NCI-H1417 (cell line): ENCODE data around the gene CDH4.
A peak's percentile ranks its signal among the peaks of the same experiment; 100 is the strongest.
"Not testable (repeated sequence)": the region's sequence is repeated elsewhere in the genome, so short reads cannot be mapped to it uniquely, and the experiment has no call there.

ENCODE experiments used
- DNase-seq, 3 experiments: peaks; one replicate each; lab custom pipeline; 2025; lab: John Stamatoyannopoulos, UW

CDH4 gene

GRCh38 chr20:61387204-61387953 lies 135.3 kb downstream of the CDH4 start:
- peak in 2 of 3 experiments; percentile 18 to 67 for DNase-seq

GRCh38 chr20:61387954-61388348 lies 135.9 kb downstream of the CDH4 start:
- no peak for DNase-seq

- no peak for DNase-seq
These were observed 137.0 kb downstream of the CDH4 start for GRCh38 chr20:61389077-61389476.

GRCh38 chr20:61391185-61391584 lies 139.1 kb downstream of the CDH4 start:
- no peak for DNase-seq

GRCh38 chr20:61391812-61392520 lies 139.9 kb downstream of the CDH4 start:
- DNase-seq, result no peak

- DNase-seq, result no peak
These were observed 142.2 kb downstream of the CDH4 start for GRCh38 chr20:61394088-61394799.

- DNase-seq, result no peak
These were observed 144.3 kb downstream of the CDH4 start for GRCh38 chr20:61396262-61396848.

GRCh38 chr20:61397146-61397545 lies 145.1 kb downstream of the CDH4 start:
- no peak for DNase-seq

GRCh38 chr20:61397790-61398189 lies 145.7 kb downstream of the CDH4 start:
- DNase-seq, result no peak

- no peak for DNase-seq
These were observed 147.4 kb downstream of the CDH4 start for GRCh38 chr20:61399433-61399832.

GRCh38 chr20:61400499-61400898 lies 148.4 kb downstream of the CDH4 start:
- no peak for DNase-seq

GRCh38 chr20:61404303-61404702 lies 152.2 kb downstream of the CDH4 start:
- peak in 2 of 3 experiments; percentile 56 to 85 for DNase-seq

- DNase-seq, result no peak
These were observed 152.9 kb downstream of the CDH4 start for GRCh38 chr20:61405007-61405406.

GRCh38 chr20:61406773-61407172 lies 154.7 kb downstream of the CDH4 start:
- not testable (repeated sequence) for DNase-seq

GRCh38 chr20:61407561-61407960 lies 155.5 kb downstream of the CDH4 start:
- DNase-seq, result no peak

- DNase-seq, result no peak
These were observed 157.1 kb downstream of the CDH4 start for GRCh38 chr20:61408951-61409740.

- no peak for DNase-seq
These were observed 159.7 kb downstream of the CDH4 start for GRCh38 chr20:61411743-61412142.

- no peak for DNase-seq
These were observed 161.7 kb downstream of the CDH4 start for GRCh38 chr20:61413752-61414151.

GRCh38 chr20:61414455-61414991 lies 162.5 kb downstream of the CDH4 start:
- DNase-seq, result peak in 2 of 3 experiments; percentile 77 to 95

GRCh38 chr20:61416546-61416945 lies 164.5 kb downstream of the CDH4 start:
- no peak for DNase-seq

- DNase-seq, result no peak
These were observed 165.3 kb downstream of the CDH4 start for GRCh38 chr20:61417221-61417941.
